ENCODE data around the gene NR2F1. TPM values are rescaled to one million over a fixed set of nuclear protein-coding genes. Genes with fewer than 3 reads are reported as not detected.
A peak's percentile ranks its signal among the peaks of the same experiment; 100 is the strongest.

Gene NR2F1
- total and polyA plus RNA-seq, 3 experiments from 2014 or later = not detected

- H3K9me3 ChIP-seq (ENCODE audit: low read length) = no peaks in the 10 kb centered on the region
- peak overlapping the region in 2 of 8 donors; percentile 39 to 48 for H3K27ac Mint-ChIP-seq
- H3K27ac ChIP-seq (ENCODE audit: low read depth, low read length) = no peak overlapping the region
- H3K36me3 ChIP-seq (ENCODE audit: insufficient read depth, low read length) = no peaks in the 10 kb centered on the region
- peaks cover 6% of the 10 kb centered on the region for H3K4me1 ChIP-seq (ENCODE audit: insufficient read depth, low read length)
- H3K4me1 Mint-ChIP-seq = peaks cover 5 to 13% (median 12%) of the 10 kb centered on the region in 3 donors
- POLR2A ChIA-PET = interaction anchor here (0.7 kb wide), 1 partner anchor 10 kb away, joined by 4 read pairs; no protein-coding TSS in a partner anchor
- H3K4me3 Mint-ChIP-seq = no peak overlapping the region
- peaks cover 84% of the 10 kb centered on the region for H3K27me3 ChIP-seq (ENCODE audit: insufficient read depth, low read length, poor library complexity, severe bottlenecking)
- CTCF ChIA-PET = interaction anchor here (1.9 kb wide), 1 partner anchor 15 kb away, joined by 6 read pairs; no protein-coding TSS in a partner anchor
- H3K27me3 Mint-ChIP-seq = peaks cover 42 to 62% of the 10 kb centered on the region in 2 donors
- peaks cover 4 to 14% (median 10%) of the 10 kb centered on the region in 5 donors for H3K9me3 Mint-ChIP-seq
- H3K36me3 Mint-ChIP-seq = peaks cover 0 to 4% (median 0%) of the 10 kb centered on the region in 3 donors
- DNase-seq = no peak
- H3K4me3 ChIP-seq (ENCODE audit: low read length) = no peak overlapping the region
Measured at GRCh38 chr5:93596676-93597490, 13.9 kb downstream of the NR2F1 start.

- peaks cover 93% of the 10 kb centered on the region for H3K27me3 ChIP-seq (ENCODE audit: insufficient read depth, low read length, poor library complexity, severe bottlenecking)
- H3K36me3 Mint-ChIP-seq = peaks cover 0 to 4% (median 0%) of the 10 kb centered on the region in 3 donors
Measured at GRCh38 chr5:93598091-93599000, 15.3 kb downstream of the NR2F1 start.

GRCh38 chr5:93599001-93599379 is 16.0 kb downstream of the NR2F1 start:
- H3K36me3 Mint-ChIP-seq = peaks cover 0 to 1% (median 0%) of the 10 kb centered on the region in 3 donors
- Histone ChIP-seq H3K4me3 (ENCODE audit: low read length) (no peak overlapping the region), H3K27me3 (ENCODE audit: insufficient read depth, low read length, poor library complexity, severe bottlenecking) (peaks cover 94% of the 10 kb centered on the region), H3K4me1 (ENCODE audit: insufficient read depth, low read length) (peaks cover 6% of the 10 kb centered on the region), H3K36me3 (ENCODE audit: insufficient read depth, low read length) (no peaks in the 10 kb centered on the region), H3K27ac (ENCODE audit: low read depth, low read length) (no peak overlapping the region), H3K9me3 (ENCODE audit: low read length) (no peaks in the 10 kb centered on the region)
- peaks cover 4 to 17% (median 13%) of the 10 kb centered on the region in 5 donors for H3K9me3 Mint-ChIP-seq
- CTCF ChIA-PET = interaction anchor here (0.8 to 1.5 kb wide), 2 partner anchors 9 to 27 kb away, joined by 3 read pairs; no protein-coding TSS in a partner anchor
- no peak overlapping the region for H3K4me3 Mint-ChIP-seq
- POLR2A ChIA-PET = no interaction called here
- no peak overlapping the region for H3K27ac Mint-ChIP-seq
- H3K4me1 Mint-ChIP-seq = peaks cover 6 to 17% (median 17%) of the 10 kb centered on the region in 3 donors
- H3K27me3 Mint-ChIP-seq = peaks cover 39 to 42% of the 10 kb centered on the region in 2 donors
- no peak for DNase-seq

More at GRCh38 chr5:93598091-93599000, 15.3 kb downstream of the NR2F1 start:
- ChIA-PET CTCF (interaction anchor here (0.8 to 1.9 kb wide), 3 partner anchors 9 to 26 kb away, joined by 3 to 6 read pairs (median 3); no protein-coding TSS in a partner anchor), POLR2A (no interaction called here)
- H3K4me3 Mint-ChIP-seq = no peak overlapping the region
- Histone ChIP-seq H3K4me3 (ENCODE audit: low read length) (no peak overlapping the region), H3K9me3 (ENCODE audit: low read length) (no peaks in the 10 kb centered on the region), H3K4me1 (ENCODE audit: insufficient read depth, low read length) (peaks cover 6% of the 10 kb centered on the region), H3K36me3 (ENCODE audit: insufficient read depth, low read length) (no peaks in the 10 kb centered on the region), H3K27ac (ENCODE audit: low read depth, low read length) (no peak overlapping the region)
- H3K9me3 Mint-ChIP-seq = peaks cover 4 to 15% (median 12%) of the 10 kb centered on the region in 5 donors
- H3K4me1 Mint-ChIP-seq = peaks cover 5 to 13% (median 12%) of the 10 kb centered on the region in 3 donors
- no peak overlapping the region for H3K27ac Mint-ChIP-seq
- peaks cover 42 to 48% of the 10 kb centered on the region in 2 donors for H3K27me3 Mint-ChIP-seq
- DNase-seq = no peak

- Mint-ChIP-seq H3K27ac (no peak overlapping the region), H3K4me1 (peaks cover 6 to 17% (median 15%) of the 10 kb centered on the region in 3 donors), H3K9me3 (peaks cover 4 to 14% (median 11%) of the 10 kb centered on the region in 5 donors), H3K36me3 (no peaks in the 10 kb centered on the region), H3K27me3 (peaks cover 36 to 37% of the 10 kb centered on the region in 2 donors), H3K4me3 (no peak overlapping the region)
- Histone ChIP-seq H3K27me3 (ENCODE audit: insufficient read depth, low read length, poor library complexity, severe bottlenecking) (peaks cover 96% of the 10 kb centered on the region), H3K9me3 (ENCODE audit: low read length) (no peaks in the 10 kb centered on the region), H3K4me3 (ENCODE audit: low read length) (no peak overlapping the region), H3K27ac (ENCODE audit: low read depth, low read length) (no peak overlapping the region), H3K4me1 (ENCODE audit: insufficient read depth, low read length) (peaks cover 6% of the 10 kb centered on the region), H3K36me3 (ENCODE audit: insufficient read depth, low read length) (no peaks in the 10 kb centered on the region)
- ChIA-PET CTCF (interaction anchor here (0.8 to 1.5 kb wide), 2 partner anchors 8 to 28 kb away, joined by 3 read pairs; no protein-coding TSS in a partner anchor), POLR2A (no interaction called here)
- no peak for DNase-seq
Measured at GRCh38 chr5:93599399-93600120, 16.5 kb downstream of the NR2F1 start.

- no peaks in the 10 kb centered on the region for H3K36me3 ChIP-seq (ENCODE audit: insufficient read depth, low read length)
- peaks cover 2 to 12% (median 10%) of the 10 kb centered on the region in 3 donors for H3K4me1 Mint-ChIP-seq
- H3K27ac Mint-ChIP-seq = no peak overlapping the region
- peaks cover 36 to 37% of the 10 kb centered on the region in 2 donors for H3K27me3 Mint-ChIP-seq
- H3K4me3 Mint-ChIP-seq = no peak overlapping the region
- ChIA-PET POLR2A (no interaction called here), CTCF (no interaction called here)
- H3K27me3 ChIP-seq (ENCODE audit: insufficient read depth, low read length, poor library complexity, severe bottlenecking) = peaks cover 97% of the 10 kb centered on the region
- peaks cover 6% of the 10 kb centered on the region for H3K4me1 ChIP-seq (ENCODE audit: insufficient read depth, low read length)
- H3K27ac ChIP-seq (ENCODE audit: low read depth, low read length) = no peak overlapping the region
- H3K4me3 ChIP-seq (ENCODE audit: low read length) = no peak overlapping the region
- no peak for DNase-seq
- no peaks in the 10 kb centered on the region for H3K9me3 ChIP-seq (ENCODE audit: low read length)
- no peaks in the 10 kb centered on the region for H3K36me3 Mint-ChIP-seq
- H3K9me3 Mint-ChIP-seq = peaks cover 4 to 9% (median 8%) of the 10 kb centered on the region in 5 donors
Measured at GRCh38 chr5:93600409-93601070, 17.5 kb downstream of the NR2F1 start.

GRCh38 chr5:93601071-93601801 is 18.2 kb downstream of the NR2F1 start:
- no peak overlapping the region for H3K27ac Mint-ChIP-seq
- POLR2A ChIA-PET = no interaction called here
- Histone ChIP-seq H3K9me3 (ENCODE audit: low read length) (no peaks in the 10 kb centered on the region), H3K4me1 (ENCODE audit: insufficient read depth, low read length) (peaks cover 6% of the 10 kb centered on the region), H3K27me3 (ENCODE audit: insufficient read depth, low read length, poor library complexity, severe bottlenecking) (peaks cover 97% of the 10 kb centered on the region), H3K27ac (ENCODE audit: low read depth, low read length) (no peak overlapping the region), H3K4me3 (ENCODE audit: low read length) (no peak overlapping the region), H3K36me3 (ENCODE audit: insufficient read depth, low read length) (no peaks in the 10 kb centered on the region)
- no peak for DNase-seq
- CTCF ChIA-PET = interaction anchor here (0.7 to 1.0 kb wide), 2 partner anchors 10 to 17 kb away, joined by 3 to 4 read pairs; no protein-coding TSS in a partner anchor
- H3K4me1 Mint-ChIP-seq = peaks cover 2 to 5% (median 4%) of the 10 kb centered on the region in 3 donors
- H3K36me3 Mint-ChIP-seq = no peaks in the 10 kb centered on the region
- peaks cover 0 to 6% (median 5%) of the 10 kb centered on the region in 5 donors for H3K9me3 Mint-ChIP-seq
- peaks cover 36% of the 10 kb centered on the region in 2 donors for H3K27me3 Mint-ChIP-seq
- peak overlapping the region in 1 of 7 donors; percentile 0 for H3K4me3 Mint-ChIP-seq

Data from CD8-positive, alpha-beta memory T cell (primary cell).